Upper lobe of left lung (tissue), 4 donors: ENCODE results near the gene ACER1.

ENCODE experiments used
- CTCF ChIP-seq, 6 experiments: fragments of 450-650 bp in 4 of 6; fragments of 200-600 bp in 2 of 6; sonication (generic) in 2 of 6; IDR thresholded peaks; one replicate each; pipeline ENCODE4 v1.5.1; 2016 to 2019; ENCODE audit warnings: antibody characterized with exemption in 6 of 6
- EP300 ChIP-seq, 4 donors: sonication (generic); formaldehyde crosslinking; IDR thresholded peaks; one replicate each; pipeline ENCODE4 v1.5.1; 2017; ENCODE audit warnings: antibody characterized with exemption in 4 of 4, control low read depth in 2 of 4
- POLR2A ChIP-seq, 4 donors: fragments of 450-650 bp; IDR thresholded peaks; one replicate each; pipeline ENCODE4 v1.5.1; 2016 to 2017; ENCODE audit warnings: antibody characterized with exemption in 4 of 4, mild to moderate bottlenecking in 2 of 4

- TF ChIP-seq CTCF (IDR thresholded peaks at IDR 0.05), result peak; percentile 18 to 55 (median 42)
- no peak for TF ChIP-seq POLR2A (IDR thresholded peaks at IDR 0.05)
- no peak for TF ChIP-seq EP300 (IDR thresholded peaks at IDR 0.05)
Observed at GRCh38 chr19:6260912-6261650, 72.3 kb downstream of the ACER1 start.
